ENCODE data around the gene RRAGA. TPM values are rescaled to one million over a fixed set of nuclear protein-coding genes. Genes with fewer than 3 reads are reported as not detected.

The RRAGA gene
- total and polyA plus RNA-seq, 4 donors = 25.4 to 52.4 (median 40.4) TPM

DNA sequence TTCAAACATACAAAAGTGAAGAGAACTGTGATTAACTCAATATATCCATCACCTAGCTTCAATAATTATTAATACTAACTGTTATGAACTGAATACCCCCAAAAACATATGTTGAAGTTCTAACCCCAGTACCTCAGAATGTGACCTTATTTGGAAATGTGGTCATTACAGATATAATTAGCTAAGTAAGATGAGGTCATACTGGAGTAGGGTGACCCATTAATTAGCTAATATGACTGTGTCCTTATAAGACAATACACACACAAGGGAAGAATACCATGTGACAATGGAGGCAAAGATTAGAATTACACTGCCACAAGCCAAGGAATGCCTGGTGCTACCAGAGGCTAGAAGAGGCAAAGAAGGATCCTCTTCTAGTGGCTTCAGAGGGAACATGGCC lies 7.8 kb downstream of the RRAGA start:
- Histone ChIP-seq H3K36me3 (ENCODE audit: control insufficient read depth in 4 of 4, insufficient read depth in 3 of 4, low read depth in 1 of 4, low read length in 3 of 4) (peaks cover 3 to 30% (median 18%) of the 10 kb centered on the region in 4 donors), H3K4me3 (ENCODE audit: low read depth in 1 of 3, low read length in 3 of 3) (no peak overlapping the region), H3K9me3 (ENCODE audit: control insufficient read depth in 4 of 4, low read length in 3 of 4) (no peaks in the 10 kb centered on the region), H3K27ac (ENCODE audit: low read depth in 1 of 2, low read length in 2 of 2) (no peak overlapping the region), H3K27me3 (ENCODE audit: control insufficient read depth in 4 of 4, insufficient read depth in 4 of 4, low read length in 3 of 4) (no peaks in the 10 kb centered on the region), H3K9ac (ENCODE audit: low read depth in 1 of 2, low read length in 2 of 2) (no peak overlapping the region), H3K4me1 (ENCODE audit: control insufficient read depth in 4 of 4, insufficient read depth in 4 of 4, low read length in 3 of 4) (no peaks in the 10 kb centered on the region)
- TF ChIP-seq, protein P1, sequence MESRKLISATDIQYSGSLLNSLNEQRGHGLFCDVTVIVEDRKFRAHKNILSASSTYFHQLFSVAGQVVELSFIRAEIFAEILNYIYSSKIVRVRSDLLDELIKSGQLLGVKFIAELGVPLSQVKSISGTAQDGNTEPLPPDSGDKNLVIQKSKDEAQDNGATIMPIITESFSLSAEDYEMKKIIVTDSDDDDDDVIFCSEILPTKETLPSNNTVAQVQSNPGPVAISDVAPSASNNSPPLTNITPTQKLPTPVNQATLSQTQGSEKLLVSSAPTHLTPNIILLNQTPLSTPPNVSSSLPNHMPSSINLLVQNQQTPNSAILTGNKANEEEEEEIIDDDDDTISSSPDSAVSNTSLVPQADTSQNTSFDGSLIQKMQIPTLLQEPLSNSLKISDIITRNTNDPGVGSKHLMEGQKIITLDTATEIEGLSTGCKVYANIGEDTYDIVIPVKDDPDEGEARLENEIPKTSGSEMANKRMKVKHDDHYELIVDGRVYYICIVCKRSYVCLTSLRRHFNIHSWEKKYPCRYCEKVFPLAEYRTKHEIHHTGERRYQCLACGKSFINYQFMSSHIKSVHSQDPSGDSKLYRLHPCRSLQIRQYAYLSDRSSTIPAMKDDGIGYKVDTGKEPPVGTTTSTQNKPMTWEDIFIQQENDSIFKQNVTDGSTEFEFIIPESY (IDR thresholded peaks at IDR 0.05) = no peak
- TF ChIP-seq FOXA2 (IDR thresholded peaks at IDR 0.05) (no peak), HNF4G (IDR thresholded peaks at IDR 0.05) (no peak)
- TF ChIP-seq, protein P2, sequence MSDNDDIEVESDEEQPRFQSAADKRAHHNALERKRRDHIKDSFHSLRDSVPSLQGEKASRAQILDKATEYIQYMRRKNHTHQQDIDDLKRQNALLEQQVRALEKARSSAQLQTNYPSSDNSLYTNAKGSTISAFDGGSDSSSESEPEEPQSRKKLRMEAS (IDR thresholded peaks at IDR 0.05) = no peak
- TF ChIP-seq, protein P3, sequence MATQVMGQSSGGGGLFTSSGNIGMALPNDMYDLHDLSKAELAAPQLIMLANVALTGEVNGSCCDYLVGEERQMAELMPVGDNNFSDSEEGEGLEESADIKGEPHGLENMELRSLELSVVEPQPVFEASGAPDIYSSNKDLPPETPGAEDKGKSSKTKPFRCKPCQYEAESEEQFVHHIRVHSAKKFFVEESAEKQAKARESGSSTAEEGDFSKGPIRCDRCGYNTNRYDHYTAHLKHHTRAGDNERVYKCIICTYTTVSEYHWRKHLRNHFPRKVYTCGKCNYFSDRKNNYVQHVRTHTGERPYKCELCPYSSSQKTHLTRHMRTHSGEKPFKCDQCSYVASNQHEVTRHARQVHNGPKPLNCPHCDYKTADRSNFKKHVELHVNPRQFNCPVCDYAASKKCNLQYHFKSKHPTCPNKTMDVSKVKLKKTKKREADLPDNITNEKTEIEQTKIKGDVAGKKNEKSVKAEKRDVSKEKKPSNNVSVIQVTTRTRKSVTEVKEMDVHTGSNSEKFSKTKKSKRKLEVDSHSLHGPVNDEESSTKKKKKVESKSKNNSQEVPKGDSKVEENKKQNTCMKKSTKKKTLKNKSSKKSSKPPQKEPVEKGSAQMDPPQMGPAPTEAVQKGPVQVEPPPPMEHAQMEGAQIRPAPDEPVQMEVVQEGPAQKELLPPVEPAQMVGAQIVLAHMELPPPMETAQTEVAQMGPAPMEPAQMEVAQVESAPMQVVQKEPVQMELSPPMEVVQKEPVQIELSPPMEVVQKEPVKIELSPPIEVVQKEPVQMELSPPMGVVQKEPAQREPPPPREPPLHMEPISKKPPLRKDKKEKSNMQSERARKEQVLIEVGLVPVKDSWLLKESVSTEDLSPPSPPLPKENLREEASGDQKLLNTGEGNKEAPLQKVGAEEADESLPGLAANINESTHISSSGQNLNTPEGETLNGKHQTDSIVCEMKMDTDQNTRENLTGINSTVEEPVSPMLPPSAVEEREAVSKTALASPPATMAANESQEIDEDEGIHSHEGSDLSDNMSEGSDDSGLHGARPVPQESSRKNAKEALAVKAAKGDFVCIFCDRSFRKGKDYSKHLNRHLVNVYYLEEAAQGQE (IDR thresholded peaks at IDR 0.05) = no peak
- no peak for DNase-seq (ENCODE audit: low spot score)

DNA sequence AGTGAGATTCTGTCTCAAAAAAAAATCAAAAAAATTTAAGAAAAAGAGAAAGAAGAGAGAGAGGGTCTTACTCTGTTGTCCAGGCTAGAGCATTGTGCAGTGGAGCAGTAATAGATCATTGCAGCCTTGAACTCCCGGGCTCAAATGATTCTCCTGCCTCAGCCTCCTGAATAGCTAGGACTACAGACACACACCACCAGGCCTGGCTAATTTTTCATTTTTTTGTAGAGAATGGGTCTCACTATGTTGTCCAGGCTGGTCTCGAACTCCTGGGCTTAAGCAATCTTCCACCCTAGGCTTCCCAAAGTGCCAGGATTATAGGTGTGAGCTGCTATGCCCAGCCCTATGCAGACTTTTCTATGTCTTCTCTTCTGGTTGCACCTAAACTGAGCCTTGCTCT lies 25.0 kb downstream of the RRAGA start:
- Histone ChIP-seq H3K4me1 (ENCODE audit: control insufficient read depth in 4 of 4, insufficient read depth in 4 of 4, low read length in 3 of 4) (no peaks in the 10 kb centered on the region), H3K4me3 (ENCODE audit: low read depth in 1 of 3, low read length in 3 of 3) (no peak overlapping the region), H3K9me3 (ENCODE audit: control insufficient read depth in 4 of 4, low read length in 3 of 4) (no peaks in the 10 kb centered on the region), H3K9ac (ENCODE audit: low read depth in 1 of 2, low read length in 2 of 2) (no peak overlapping the region), H3K36me3 (ENCODE audit: control insufficient read depth in 4 of 4, insufficient read depth in 3 of 4, low read depth in 1 of 4, low read length in 3 of 4) (peaks cover 8 to 39% (median 18%) of the 10 kb centered on the region in 4 donors), H3K27me3 (ENCODE audit: control insufficient read depth in 4 of 4, insufficient read depth in 4 of 4, low read length in 3 of 4) (no peaks in the 10 kb centered on the region), H3K27ac (ENCODE audit: low read depth in 1 of 2, low read length in 2 of 2) (no peak overlapping the region)
- DNase-seq (ENCODE audit: low spot score) = no peak
- TF ChIP-seq NR2F2 (IDR thresholded peaks at IDR 0.05) = no peak
- TF ChIP-seq YY1 (IDR thresholded peaks at IDR 0.05) = no peak
- TF ChIP-seq, protein P4, sequence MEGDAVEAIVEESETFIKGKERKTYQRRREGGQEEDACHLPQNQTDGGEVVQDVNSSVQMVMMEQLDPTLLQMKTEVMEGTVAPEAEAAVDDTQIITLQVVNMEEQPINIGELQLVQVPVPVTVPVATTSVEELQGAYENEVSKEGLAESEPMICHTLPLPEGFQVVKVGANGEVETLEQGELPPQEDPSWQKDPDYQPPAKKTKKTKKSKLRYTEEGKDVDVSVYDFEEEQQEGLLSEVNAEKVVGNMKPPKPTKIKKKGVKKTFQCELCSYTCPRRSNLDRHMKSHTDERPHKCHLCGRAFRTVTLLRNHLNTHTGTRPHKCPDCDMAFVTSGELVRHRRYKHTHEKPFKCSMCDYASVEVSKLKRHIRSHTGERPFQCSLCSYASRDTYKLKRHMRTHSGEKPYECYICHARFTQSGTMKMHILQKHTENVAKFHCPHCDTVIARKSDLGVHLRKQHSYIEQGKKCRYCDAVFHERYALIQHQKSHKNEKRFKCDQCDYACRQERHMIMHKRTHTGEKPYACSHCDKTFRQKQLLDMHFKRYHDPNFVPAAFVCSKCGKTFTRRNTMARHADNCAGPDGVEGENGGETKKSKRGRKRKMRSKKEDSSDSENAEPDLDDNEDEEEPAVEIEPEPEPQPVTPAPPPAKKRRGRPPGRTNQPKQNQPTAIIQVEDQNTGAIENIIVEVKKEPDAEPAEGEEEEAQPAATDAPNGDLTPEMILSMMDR (IDR thresholded peaks at IDR 0.05; ENCODE audit: low read depth, low read length, missing input control) = no peak
- TF ChIP-seq RAD21 (IDR thresholded peaks at IDR 0.05) = no peak
- TF ChIP-seq HNF4A (conservative IDR thresholded peaks at IDR 0.05) = no peak
- no peak for TF ChIP-seq SP1 (IDR thresholded peaks at IDR 0.05)
- no peak for TF ChIP-seq HNF4G (IDR thresholded peaks at IDR 0.05)
- TF ChIP-seq TAF1 (conservative IDR thresholded peaks at IDR 0.05) = no peak
- TF ChIP-seq, protein P5, sequence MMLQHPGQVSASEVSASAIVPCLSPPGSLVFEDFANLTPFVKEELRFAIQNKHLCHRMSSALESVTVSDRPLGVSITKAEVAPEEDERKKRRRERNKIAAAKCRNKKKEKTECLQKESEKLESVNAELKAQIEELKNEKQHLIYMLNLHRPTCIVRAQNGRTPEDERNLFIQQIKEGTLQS (IDR thresholded peaks at IDR 0.05) = no peak
- no peak for TF ChIP-seq EGR1 (IDR thresholded peaks at IDR 0.05; ENCODE audit: low read depth in 2 of 2)
- no peak for TF ChIP-seq FOXA2 (IDR thresholded peaks at IDR 0.05)
- no peak for TF ChIP-seq JUND (IDR thresholded peaks at IDR 0.05)
- TF ChIP-seq, protein P1 (IDR thresholded peaks at IDR 0.05) = no peak
- TF ChIP-seq FOXA1 (IDR thresholded peaks at IDR 0.05) = no peak
- TF ChIP-seq, protein P2 (IDR thresholded peaks at IDR 0.05) = no peak
- WGBS = 97% methylated on average over 2 of the region's 2 CpGs
